ENCODE data around the gene PLA1A. TPM values are rescaled to one million over a fixed set of nuclear protein-coding genes. Genes with fewer than 3 reads are reported as not detected.
A peak's percentile ranks its signal among the peaks of the same experiment; 100 is the strongest.
"Not testable (repeated sequence)": the region's sequence is repeated elsewhere in the genome, so short reads cannot be mapped to it uniquely, and the experiment has no call there.

Gene PLA1A
- total RNA-seq, 2 donors from 2014 or later, result 0.58 to 1.3 TPM

DNA sequence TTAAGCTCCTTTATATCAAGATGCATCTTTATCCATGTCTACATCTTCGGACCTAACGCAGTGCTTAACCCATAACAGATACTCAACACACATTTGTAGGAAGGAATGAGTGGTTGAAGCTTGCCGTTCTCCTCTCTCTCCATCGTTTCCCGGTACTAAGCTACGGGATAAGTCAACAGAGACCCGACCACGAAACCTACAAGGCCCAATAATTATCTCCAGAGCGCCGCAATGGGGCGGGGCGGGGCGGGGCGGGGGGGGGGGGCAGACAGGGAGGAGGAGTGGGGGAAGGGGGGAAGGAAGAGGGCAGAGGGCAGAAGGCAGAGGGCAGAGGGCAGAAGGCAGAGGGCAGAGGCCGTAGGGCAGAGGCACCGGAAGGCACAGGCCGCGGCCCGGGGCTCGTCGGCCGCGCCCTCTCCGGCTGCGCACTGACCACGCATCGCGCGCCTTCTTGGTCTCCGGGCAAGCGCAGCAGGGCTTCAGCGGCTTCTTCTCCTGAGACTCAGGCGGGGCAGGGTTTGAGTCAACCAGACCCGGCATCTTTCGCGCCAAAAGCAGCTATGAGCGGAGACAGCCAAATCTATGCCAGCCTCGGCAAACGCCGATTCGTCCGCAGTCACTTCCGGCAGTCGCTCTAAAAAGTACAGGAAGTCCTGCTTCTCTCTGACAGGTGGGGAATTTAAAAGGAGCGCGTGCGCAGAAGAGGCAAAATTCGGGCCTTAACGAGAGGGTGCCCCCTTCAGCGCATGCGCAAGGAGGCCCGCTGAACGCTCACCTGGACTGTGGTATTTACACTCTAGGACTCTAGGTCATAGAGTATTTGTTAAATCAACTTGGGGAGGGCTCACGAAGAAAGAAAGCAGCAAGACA is 79.3 kb downstream of the PLA1A start, which contains the start of gene COX17:
TSS of gene COX17 (minus strand) at position 636 of the 870 bp plus-strand sequence. CDS start at position 540, 96 bp downstream.
- Histone ChIP-seq H3K9me3 (no peaks in the 10 kb centered on the region), H3K4me3 (peak within 1 kb of the TSS; percentile 64), H3K36me3 (no peaks in the 10 kb centered on the region), H3K4me1 (peaks cover 9% of the 10 kb centered on the region), H3K27ac (peak within 1 kb of the TSS; percentile 91), H3K27me3 (no peaks in the 10 kb centered on the region), H3K9ac (ENCODE audit: low read depth in 2 of 2, low read length in 2 of 2) (peak within 1 kb of the TSS; percentile 65 to 92)
- intact Hi-C loops (cut with DNase I), result loop anchor here (10.0 kb wide), 1 partner anchor 212 kb away; the partner anchor contains the start of genes POGLUT1 and TMEM39A
- TF ChIP-seq, protein P1, sequence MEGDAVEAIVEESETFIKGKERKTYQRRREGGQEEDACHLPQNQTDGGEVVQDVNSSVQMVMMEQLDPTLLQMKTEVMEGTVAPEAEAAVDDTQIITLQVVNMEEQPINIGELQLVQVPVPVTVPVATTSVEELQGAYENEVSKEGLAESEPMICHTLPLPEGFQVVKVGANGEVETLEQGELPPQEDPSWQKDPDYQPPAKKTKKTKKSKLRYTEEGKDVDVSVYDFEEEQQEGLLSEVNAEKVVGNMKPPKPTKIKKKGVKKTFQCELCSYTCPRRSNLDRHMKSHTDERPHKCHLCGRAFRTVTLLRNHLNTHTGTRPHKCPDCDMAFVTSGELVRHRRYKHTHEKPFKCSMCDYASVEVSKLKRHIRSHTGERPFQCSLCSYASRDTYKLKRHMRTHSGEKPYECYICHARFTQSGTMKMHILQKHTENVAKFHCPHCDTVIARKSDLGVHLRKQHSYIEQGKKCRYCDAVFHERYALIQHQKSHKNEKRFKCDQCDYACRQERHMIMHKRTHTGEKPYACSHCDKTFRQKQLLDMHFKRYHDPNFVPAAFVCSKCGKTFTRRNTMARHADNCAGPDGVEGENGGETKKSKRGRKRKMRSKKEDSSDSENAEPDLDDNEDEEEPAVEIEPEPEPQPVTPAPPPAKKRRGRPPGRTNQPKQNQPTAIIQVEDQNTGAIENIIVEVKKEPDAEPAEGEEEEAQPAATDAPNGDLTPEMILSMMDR (IDR thresholded peaks at IDR 0.05), result no peak
- peak; percentile 98 for DNase-seq

DNA sequence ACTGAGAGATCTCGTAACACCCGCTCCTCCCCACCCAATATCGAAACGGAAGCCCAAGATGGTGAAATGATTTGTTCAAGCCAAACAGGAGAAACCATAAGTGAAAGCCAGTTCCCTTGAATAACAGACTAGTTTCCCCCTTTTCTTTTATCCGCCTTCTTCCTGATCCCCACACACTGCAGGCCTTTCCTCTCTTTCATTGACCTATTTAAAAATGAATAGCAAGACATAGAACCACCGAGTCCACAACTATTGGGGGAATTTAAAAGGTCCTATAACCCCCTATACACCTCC is 79.9 kb downstream of the PLA1A start:
- peak overlapping the region; percentile 65 to 92 for H3K9ac ChIP-seq (ENCODE audit: low read depth in 2 of 2, low read length in 2 of 2)
- intact Hi-C loops (cut with DNase I), result loop anchor here (10.0 kb wide), 1 partner anchor 213 kb away; the partner anchor contains the start of genes POGLUT1 and TMEM39A
- H3K27ac ChIP-seq, result peak overlapping the region; percentile 91
- H3K4me1 ChIP-seq, result peaks cover 9% of the 10 kb centered on the region
- H3K27me3 ChIP-seq, result no peaks in the 10 kb centered on the region
- TF ChIP-seq, protein P1 (IDR thresholded peaks at IDR 0.05), result no peak
- no peak for DNase-seq
- H3K4me3 ChIP-seq, result peak overlapping the region; percentile 64
- no peaks in the 10 kb centered on the region for H3K36me3 ChIP-seq
- H3K9me3 ChIP-seq, result no peaks in the 10 kb centered on the region

DNA sequence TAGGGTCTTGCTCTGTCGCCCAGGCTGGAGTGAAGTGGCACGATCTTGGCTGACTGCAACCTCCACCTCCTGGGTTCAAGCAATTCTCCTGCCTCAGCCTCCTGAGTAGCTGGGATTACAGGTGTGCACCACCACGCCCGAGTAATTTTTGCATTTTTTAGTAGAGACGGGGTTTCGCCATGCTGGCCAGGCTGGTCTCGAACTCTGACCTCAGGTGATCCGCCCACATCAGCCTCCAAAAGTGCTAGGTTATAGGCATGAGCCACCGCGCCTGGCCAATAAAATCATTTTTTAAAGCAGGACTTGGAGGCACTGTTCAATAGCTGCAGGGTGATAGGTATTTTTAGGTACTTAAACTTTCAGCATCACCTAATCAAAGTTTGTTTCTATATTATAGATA is 80.5 kb downstream of the PLA1A start:
- intact Hi-C loops (cut with DNase I), result loop anchor here (10.0 kb wide), 1 partner anchor 213 kb away; the partner anchor contains the start of genes POGLUT1 and TMEM39A
- H3K9me3 ChIP-seq; H3K4me3 ChIP-seq; DNase-seq; H3K36me3 ChIP-seq; H3K9ac ChIP-seq (ENCODE audit: low read depth in 2 of 2, low read length in 2 of 2); H3K27me3 ChIP-seq; H3K4me1 ChIP-seq: not testable (repeated sequence)
- H3K27ac ChIP-seq, result peak overlapping the region; percentile 91

Other genes with a start within 250 kb of the PLA1A start
- 10 to 100 TPM; 37.4 to 48.8 TPM for gene TMEM39A, start 134.3 kb upstream of the PLA1A start, total RNA-seq
- gene POGLUT1, start 128.9 kb upstream of the PLA1A start, total RNA-seq, result 10 to 100 TPM; 11.2 to 14.8 TPM
- 100 to 1,000 TPM in 1 of 2 donors, 10 to 100 TPM in 1; 88.6 to 128 TPM for gene TIMMDC1, start 99.3 kb upstream of the PLA1A start, total RNA-seq
- gene CD80, start 38.3 kb upstream of the PLA1A start, total RNA-seq, result under 1 TPM; 0.29 to 0.30 TPM
- 1 to 10 TPM; 2.0 to 3.3 TPM for gene ADPRH, start 18.4 kb upstream of the PLA1A start, total RNA-seq
- gene POPDC2, start 62.7 kb downstream of the PLA1A start, total RNA-seq, result 10 to 100 TPM in 1 of 2 donors, 1 to 10 TPM in 1; 1.3 to 26.3 TPM
- gene COX17, start 79.5 kb downstream of the PLA1A start, total RNA-seq, result 10 to 100 TPM; 53.5 to 64.5 TPM
- gene CFAP91, start 105.1 kb downstream of the PLA1A start, total RNA-seq, result under 1 TPM; 0.57 to 0.61 TPM
- 10 to 100 TPM; 58.4 to 70.4 TPM for gene NR1I2, start 184.2 kb downstream of the PLA1A start, total RNA-seq

All from colonic mucosa (tissue), 4 donors.